Measurements from ENCODE around the gene ETV2.
"Not testable (repeated sequence)": the region's sequence is repeated elsewhere in the genome, so short reads cannot be mapped to it uniquely, and the experiment has no call there.

Gene ETV2

GRCh38 chr19:35641515-35642151 lies at the start of gene ETV2:
Gene ETV2 (plus strand): TSS chr19:35641745. CDS start chr19:35642461, 716 bp downstream.
- no peak within 1 kb of the TSS for H3K9ac ChIP-seq (ENCODE audit: low read length)
- TF ChIP-seq CTCF (IDR thresholded peaks at IDR 0.05; ENCODE audit: insufficient read depth, low read length, poor library complexity, severe bottlenecking), result no peak
- TF ChIP-seq EZH2phosphoT487 (conservative IDR thresholded peaks at IDR 0.05; ENCODE audit: low read length), result no peak
- H3K27me3 ChIP-seq (ENCODE audit: low read length), result no peaks in the 10 kb centered on the region
- no peak within 1 kb of the TSS for H2AFZ ChIP-seq (ENCODE audit: low read depth, low read length, severe bottlenecking)
- no peaks in the 10 kb centered on the region for H4K20me1 ChIP-seq (ENCODE audit: low read depth, low read length)
- peak within 1 kb of the TSS; percentile 91 for H3K4me2 ChIP-seq (ENCODE audit: low read depth, low read length, poor library complexity, severe bottlenecking)
- H3K9me3 ChIP-seq (ENCODE audit: insufficient read depth, low read length), result no peaks in the 10 kb centered on the region
- no peaks in the 10 kb centered on the region for H3K79me2 ChIP-seq (ENCODE audit: insufficient read depth, low read length)
- H3K4me3 ChIP-seq (ENCODE audit: insufficient read depth, low read length, poor library complexity, severe bottlenecking), result no peak within 1 kb of the TSS
- no peak within 1 kb of the TSS for H3K27ac ChIP-seq (ENCODE audit: low read depth, low read length)
- H3K36me3 ChIP-seq (ENCODE audit: low read length), result no peaks in the 10 kb centered on the region
- no peaks in the 10 kb centered on the region for H3K9me2 ChIP-seq (replicated peaks; ENCODE audit: insufficient read depth, low read length)
- peaks cover 27% of the 10 kb centered on the region for H3F3A ChIP-seq (ENCODE audit: insufficient read depth)

- Histone ChIP-seq H4K20me1 (ENCODE audit: low read depth, low read length) (no peaks in the 10 kb centered on the region), H3K9ac (ENCODE audit: low read length) (no peak overlapping the region), H3K4me2 (ENCODE audit: low read depth, low read length, poor library complexity, severe bottlenecking) (no peak overlapping the region), H3K9me2 (replicated peaks; ENCODE audit: insufficient read depth, low read length) (no peaks in the 10 kb centered on the region), H3K4me3 (ENCODE audit: insufficient read depth, low read length, poor library complexity, severe bottlenecking) (no peak overlapping the region), H3K27ac (ENCODE audit: low read depth, low read length) (no peak overlapping the region), H3K36me3 (ENCODE audit: low read length) (no peaks in the 10 kb centered on the region), H3F3A (ENCODE audit: insufficient read depth) (no peaks in the 10 kb centered on the region), H3K9me3 (ENCODE audit: insufficient read depth, low read length) (no peaks in the 10 kb centered on the region), H2AFZ (ENCODE audit: low read depth, low read length, severe bottlenecking) (no peak overlapping the region), H3K79me2 (ENCODE audit: insufficient read depth, low read length) (no peaks in the 10 kb centered on the region), H3K27me3 (ENCODE audit: low read length) (no peaks in the 10 kb centered on the region)
- TF ChIP-seq EZH2phosphoT487 (conservative IDR thresholded peaks at IDR 0.05; ENCODE audit: low read length), result no peak
- TF ChIP-seq CTCF (IDR thresholded peaks at IDR 0.05; ENCODE audit: insufficient read depth, low read length, poor library complexity, severe bottlenecking), result peak; percentile 49
Observed at GRCh38 chr19:35592226-35592625, 49.3 kb upstream of the ETV2 start.

- not testable (repeated sequence) for H3K36me3 ChIP-seq (ENCODE audit: low read length); H3K4me3 ChIP-seq (ENCODE audit: insufficient read depth, low read length, poor library complexity, severe bottlenecking); H3K9ac ChIP-seq (ENCODE audit: low read length); H4K20me1 ChIP-seq (ENCODE audit: low read depth, low read length); H3K9me3 ChIP-seq (ENCODE audit: insufficient read depth, low read length); H3F3A ChIP-seq (ENCODE audit: insufficient read depth); H3K27me3 ChIP-seq (ENCODE audit: low read length); H2AFZ ChIP-seq (ENCODE audit: low read depth, low read length, severe bottlenecking); H3K79me2 ChIP-seq (ENCODE audit: insufficient read depth, low read length); H3K9me2 ChIP-seq (replicated peaks; ENCODE audit: insufficient read depth, low read length); H3K4me2 ChIP-seq (ENCODE audit: low read depth, low read length, poor library complexity, severe bottlenecking); H3K27ac ChIP-seq (ENCODE audit: low read depth, low read length)
Observed at GRCh38 chr19:35595026-35595425, 46.5 kb upstream of the ETV2 start.

GRCh38 chr19:35595928-35596327 lies 45.6 kb upstream of the ETV2 start:
- no peak for TF ChIP-seq EZH2phosphoT487 (conservative IDR thresholded peaks at IDR 0.05; ENCODE audit: low read length)
- no peak for TF ChIP-seq CTCF (IDR thresholded peaks at IDR 0.05; ENCODE audit: insufficient read depth, low read length, poor library complexity, severe bottlenecking)
- Histone ChIP-seq H2AFZ (ENCODE audit: low read depth, low read length, severe bottlenecking) (no peak overlapping the region), H3K4me2 (ENCODE audit: low read depth, low read length, poor library complexity, severe bottlenecking) (no peak overlapping the region), H3K27ac (ENCODE audit: low read depth, low read length) (no peak overlapping the region), H4K20me1 (ENCODE audit: low read depth, low read length) (no peaks in the 10 kb centered on the region), H3K4me3 (ENCODE audit: insufficient read depth, low read length, poor library complexity, severe bottlenecking) (no peak overlapping the region), H3K9me2 (replicated peaks; ENCODE audit: insufficient read depth, low read length) (no peaks in the 10 kb centered on the region), H3K36me3 (ENCODE audit: low read length) (no peaks in the 10 kb centered on the region), H3F3A (ENCODE audit: insufficient read depth) (no peaks in the 10 kb centered on the region), H3K9ac (ENCODE audit: low read length) (no peak overlapping the region), H3K9me3 (ENCODE audit: insufficient read depth, low read length) (no peaks in the 10 kb centered on the region), H3K27me3 (ENCODE audit: low read length) (no peaks in the 10 kb centered on the region), H3K79me2 (ENCODE audit: insufficient read depth, low read length) (no peaks in the 10 kb centered on the region)
